ENCODE data around the gene PRSS3.
"Not testable (repeated sequence)": the region's sequence is repeated elsewhere in the genome, so short reads cannot be mapped to it uniquely, and the experiment has no call there.

Gene PRSS3

DNA sequence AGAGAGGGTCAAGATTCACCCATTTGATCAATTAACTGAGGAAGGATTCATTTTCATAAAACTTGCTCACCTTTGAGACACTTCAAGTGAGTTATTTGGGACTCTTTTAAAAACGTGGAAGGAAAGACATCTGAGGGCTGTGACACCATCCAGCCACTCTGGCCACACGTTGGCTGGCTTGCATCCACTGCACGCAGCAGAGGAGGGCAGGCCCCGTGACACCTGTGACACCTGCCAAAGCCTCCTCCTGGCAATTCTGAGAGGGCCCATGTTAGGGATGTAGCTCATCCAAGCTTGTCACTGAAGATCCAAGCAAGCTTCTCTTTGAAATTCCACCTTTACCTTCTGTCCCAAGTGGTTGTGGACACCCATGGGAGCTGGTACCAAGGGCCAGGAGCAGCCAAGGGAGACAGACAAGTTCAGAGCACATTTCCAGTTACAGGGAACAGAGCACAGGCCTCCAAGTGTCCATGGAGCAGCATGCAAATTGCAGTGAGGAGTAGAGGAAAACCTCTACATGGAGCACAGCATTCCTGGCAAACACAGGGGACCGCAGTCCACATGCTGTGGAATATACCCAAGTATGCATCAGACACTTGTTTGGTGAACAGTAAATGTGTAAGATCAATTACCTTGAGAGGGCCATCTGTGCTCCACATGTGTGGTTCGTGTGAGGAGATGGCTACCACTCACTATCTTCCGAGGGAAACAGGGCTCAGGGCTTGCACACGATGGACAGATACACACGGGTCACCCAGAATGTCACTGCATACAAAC is 4.8 kb downstream of the PRSS3 start:
- H3K4me3 Mint-ChIP-seq, result no peak overlapping the region
- no peak for DNase-seq (ENCODE audit: low spot score in 2 of 2)
- no peak overlapping the region for H3K27ac Mint-ChIP-seq
- H3K4me1 Mint-ChIP-seq, result no peaks in the 10 kb centered on the region
- no peaks in the 10 kb centered on the region for H3K36me3 Mint-ChIP-seq
- ATAC-seq, result no peak
- no peaks in the 10 kb centered on the region for H3K9me3 Mint-ChIP-seq

DNA sequence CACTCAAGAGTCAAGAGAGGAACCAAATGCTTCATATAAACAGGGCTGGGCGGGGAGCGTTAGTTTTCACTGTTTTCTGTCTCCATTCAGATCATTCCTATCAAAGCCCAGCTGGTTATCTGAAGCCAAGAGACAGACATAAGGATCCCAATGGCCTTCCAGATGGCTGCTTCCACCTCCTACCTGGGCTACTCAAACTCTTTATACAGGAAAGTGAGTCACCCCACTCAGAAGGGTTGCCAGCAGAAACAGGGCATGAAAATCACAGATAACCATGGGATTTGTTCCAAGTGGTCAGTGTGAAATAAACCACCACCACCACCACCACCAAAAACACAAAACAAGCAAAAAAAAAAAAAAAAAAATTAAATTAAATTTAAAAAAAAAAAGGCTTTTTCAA is 5.5 kb downstream of the PRSS3 start:
- no peak for ATAC-seq
- no peaks in the 10 kb centered on the region for H3K36me3 Mint-ChIP-seq
- H3K27ac Mint-ChIP-seq, result no peak overlapping the region
- H3K4me3 Mint-ChIP-seq, result no peak overlapping the region
- no peak for DNase-seq (ENCODE audit: low spot score in 2 of 2)
- no peaks in the 10 kb centered on the region for H3K9me3 Mint-ChIP-seq
- H3K4me1 Mint-ChIP-seq, result no peaks in the 10 kb centered on the region

DNA sequence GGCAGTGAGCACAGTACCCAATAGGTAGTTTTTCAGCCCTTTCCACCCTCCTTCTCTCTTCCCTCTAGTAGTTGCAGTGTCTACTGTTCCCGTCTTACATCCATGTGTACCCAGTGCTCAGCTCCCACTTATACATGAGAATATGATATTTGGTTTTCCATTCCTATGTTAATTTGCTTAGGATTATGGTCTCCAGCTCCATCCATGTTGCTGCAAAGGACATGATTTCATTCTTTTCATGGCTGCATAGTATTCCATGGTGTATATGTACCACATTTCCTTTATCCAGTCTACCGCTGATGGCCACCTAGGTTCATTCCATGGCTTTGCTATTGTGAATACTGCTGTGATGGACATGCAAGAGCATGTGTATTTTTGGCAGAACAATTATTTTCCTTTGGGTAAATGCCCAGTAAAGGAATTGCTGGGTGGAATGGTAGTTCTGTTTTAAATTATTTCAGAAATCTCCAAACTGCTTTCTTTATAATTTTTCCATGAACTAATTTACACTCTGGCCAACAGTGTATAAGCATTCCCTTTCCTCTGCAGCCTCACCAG is 6.7 kb downstream of the PRSS3 start:
- not testable (repeated sequence) for DNase-seq (ENCODE audit: low spot score in 2 of 2); H3K9me3 Mint-ChIP-seq; H3K4me3 Mint-ChIP-seq; H3K36me3 Mint-ChIP-seq; ATAC-seq; H3K4me1 Mint-ChIP-seq; H3K27ac Mint-ChIP-seq

DNA sequence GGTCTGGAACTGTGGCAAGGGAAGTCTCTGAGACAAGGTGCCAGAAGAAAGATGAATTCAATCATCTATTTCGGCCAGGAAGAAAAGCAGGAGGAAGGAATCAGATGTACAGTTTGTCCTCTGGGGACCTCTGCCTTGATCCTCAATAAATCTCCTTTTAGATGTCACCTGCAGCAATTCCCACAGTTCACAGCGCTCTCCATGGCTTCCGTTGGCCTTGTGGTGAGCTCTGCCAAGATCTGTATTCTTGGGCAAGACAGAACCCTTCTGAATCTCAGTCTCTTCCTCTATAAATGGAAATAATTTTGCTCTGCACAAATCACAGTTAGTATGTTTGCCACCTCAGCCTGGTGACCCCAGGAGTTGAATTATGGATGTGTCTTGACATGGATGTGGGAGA is 8.8 kb downstream of the PRSS3 start:
- not testable (repeated sequence) for H3K4me3 Mint-ChIP-seq; ATAC-seq; H3K4me1 Mint-ChIP-seq; H3K27ac Mint-ChIP-seq; DNase-seq (ENCODE audit: low spot score in 2 of 2); H3K36me3 Mint-ChIP-seq; H3K9me3 Mint-ChIP-seq

DNA sequence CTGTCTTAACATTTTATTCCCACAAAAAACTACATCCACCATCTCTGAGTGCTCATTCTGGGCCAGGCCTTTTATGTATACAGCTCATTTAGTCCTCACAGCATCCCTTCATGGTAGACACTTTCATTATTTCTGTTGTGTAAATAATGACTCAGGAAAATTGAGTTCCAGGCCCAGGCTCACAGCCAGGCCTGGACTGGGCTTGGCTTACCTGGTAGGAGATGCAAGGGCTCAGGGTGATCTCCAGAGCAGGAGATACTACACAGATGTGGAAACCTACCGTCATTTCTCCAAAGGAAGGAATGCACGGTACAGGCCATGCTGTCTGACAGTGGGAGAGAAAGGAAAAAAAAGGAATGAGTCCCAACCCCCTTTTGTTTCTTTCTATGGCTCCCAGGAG is 11.8 kb downstream of the PRSS3 start:
- peak overlapping the region; percentile 68 for H3K27ac Mint-ChIP-seq
- H3K9me3 Mint-ChIP-seq, H3K36me3 Mint-ChIP-seq, H3K4me1 Mint-ChIP-seq, H3K4me3 Mint-ChIP-seq: not testable (repeated sequence)
- peak; percentile 34 for ATAC-seq
- peak in 1 of 2 donors; percentile 18 for DNase-seq (ENCODE audit: low spot score in 2 of 2)

DNA sequence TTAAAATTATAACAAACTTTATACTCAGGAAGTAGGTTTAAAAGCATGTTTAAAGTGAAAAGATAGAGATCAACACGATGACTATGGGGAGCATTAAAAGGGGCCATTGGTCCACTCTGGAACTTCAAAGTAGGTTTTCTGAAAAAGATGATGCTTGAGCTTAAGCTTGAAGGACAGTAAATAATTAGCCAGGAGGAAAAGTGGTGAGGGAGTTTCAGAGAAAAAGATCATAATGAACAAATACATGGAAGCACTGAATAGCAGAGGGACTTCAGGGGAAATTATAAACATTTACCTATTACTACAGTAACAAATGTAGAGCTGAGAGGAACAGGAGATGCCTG is 13.6 kb downstream of the PRSS3 start:
- not testable (repeated sequence) for H3K36me3 Mint-ChIP-seq; H3K4me1 Mint-ChIP-seq; ATAC-seq; H3K4me3 Mint-ChIP-seq; H3K9me3 Mint-ChIP-seq; DNase-seq (ENCODE audit: low spot score in 2 of 2); H3K27ac Mint-ChIP-seq

DNA sequence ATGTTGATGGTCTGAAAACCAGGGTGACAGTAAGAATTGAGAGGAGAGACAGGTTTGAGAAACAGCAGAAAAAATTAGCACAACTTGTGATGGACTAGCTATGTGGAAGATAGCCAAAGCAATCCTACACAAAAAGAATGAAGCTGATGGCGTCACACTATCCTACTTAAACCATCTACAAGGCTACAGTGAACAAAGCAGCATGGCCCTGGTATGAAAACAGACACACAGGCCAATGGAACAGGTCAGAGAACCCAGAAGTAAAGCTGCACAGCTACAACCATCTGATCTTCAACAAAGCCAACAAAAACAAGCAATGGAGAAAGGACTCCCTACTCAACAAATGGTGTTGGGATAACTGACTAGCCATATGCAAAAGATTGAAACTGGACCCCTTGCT is 14.1 kb downstream of the PRSS3 start:
- H3K36me3 Mint-ChIP-seq, result no peaks in the 10 kb centered on the region
- ATAC-seq, result no peak
- no peaks in the 10 kb centered on the region for H3K9me3 Mint-ChIP-seq
- H3K27ac Mint-ChIP-seq, result no peak overlapping the region
- H3K4me3 Mint-ChIP-seq, result no peak overlapping the region
- H3K4me1 Mint-ChIP-seq, result peaks cover 10% of the 10 kb centered on the region
- no peak for DNase-seq (ENCODE audit: low spot score in 2 of 2)

DNA sequence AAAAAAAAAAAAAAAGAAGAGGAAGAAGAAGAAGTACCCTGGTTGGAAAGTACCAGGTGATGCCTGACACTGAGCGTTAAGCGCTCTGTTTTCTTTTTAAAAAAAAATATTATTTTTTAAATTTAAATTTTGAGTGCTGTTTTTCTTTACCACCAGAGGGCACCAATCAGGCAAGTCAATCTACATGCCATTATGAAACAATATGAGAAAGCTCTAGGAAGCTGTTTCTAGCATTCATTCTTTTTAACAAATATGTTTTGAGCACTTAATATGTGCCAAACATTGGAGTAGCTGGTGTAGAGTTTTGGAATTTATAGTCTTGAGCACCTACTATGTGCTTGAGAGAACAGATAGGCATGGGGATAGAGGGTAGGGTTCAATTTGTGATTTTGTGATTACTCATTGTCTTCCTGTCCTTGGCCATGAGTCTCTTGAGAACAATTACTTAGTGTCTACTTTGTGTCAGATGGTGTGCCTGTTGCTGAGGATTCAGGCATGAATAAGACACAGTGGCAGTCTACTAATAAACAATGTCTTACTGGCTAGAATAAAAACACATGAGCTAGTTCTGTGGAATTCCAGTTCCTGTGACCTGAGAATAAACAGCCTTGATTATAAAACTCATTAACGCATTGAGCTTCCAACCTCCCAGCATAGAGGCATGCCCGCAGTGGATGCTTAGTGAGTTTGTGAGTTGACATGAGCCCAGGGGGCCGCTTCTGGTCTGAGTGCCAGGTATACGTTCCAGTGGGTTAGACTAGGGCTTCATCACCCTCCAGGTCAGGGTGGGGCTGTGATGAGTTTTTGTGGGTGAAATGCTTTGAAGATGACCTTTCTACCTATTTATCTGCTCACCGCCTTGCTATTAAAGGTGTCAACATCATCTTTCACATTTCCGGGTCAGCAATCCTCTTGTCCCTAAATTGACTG is 18.6 kb downstream of the PRSS3 start:
- ATAC-seq, result peak; percentile 16
- no peak overlapping the region for H3K4me3 Mint-ChIP-seq
- no peak for DNase-seq (ENCODE audit: low spot score in 2 of 2)

DNA sequence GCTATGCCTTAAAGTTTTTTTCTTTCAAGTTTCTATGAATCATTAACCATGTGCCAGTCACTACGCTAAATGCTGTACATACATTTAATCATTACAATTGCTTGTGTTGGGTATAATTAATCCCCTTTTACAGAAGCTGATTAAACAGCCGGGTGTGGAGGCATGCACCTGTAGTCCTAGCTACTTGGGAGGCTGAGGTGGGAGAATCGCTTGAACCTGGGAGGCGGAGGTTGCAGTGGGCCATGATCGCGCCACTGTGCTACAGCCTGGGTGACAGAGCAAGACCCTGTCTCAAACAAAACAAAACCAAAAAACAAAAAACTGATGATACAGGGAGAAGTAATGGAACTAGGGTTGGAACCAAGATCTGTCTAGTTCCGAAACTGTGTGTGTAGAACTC is 20.4 kb downstream of the PRSS3 start:
- Mint-ChIP-seq H3K4me1 (peaks cover 47% of the 10 kb centered on the region), H3K9me3 (no peaks in the 10 kb centered on the region), H3K4me3 (peak overlapping the region; percentile 72), H3K36me3 (peaks cover 23% of the 10 kb centered on the region), H3K27ac (peak overlapping the region; percentile 79)
- no peak for ATAC-seq
- no peak for DNase-seq (ENCODE audit: low spot score in 2 of 2)

More for the DNA sequence above, 18.6 kb downstream of the PRSS3 start:
- Mint-ChIP-seq H3K9me3 (no peaks in the 10 kb centered on the region), H3K36me3 (peaks cover 16% of the 10 kb centered on the region), H3K4me1 (peaks cover 36% of the 10 kb centered on the region), H3K27ac (peak overlapping the region; percentile 69)

DNA sequence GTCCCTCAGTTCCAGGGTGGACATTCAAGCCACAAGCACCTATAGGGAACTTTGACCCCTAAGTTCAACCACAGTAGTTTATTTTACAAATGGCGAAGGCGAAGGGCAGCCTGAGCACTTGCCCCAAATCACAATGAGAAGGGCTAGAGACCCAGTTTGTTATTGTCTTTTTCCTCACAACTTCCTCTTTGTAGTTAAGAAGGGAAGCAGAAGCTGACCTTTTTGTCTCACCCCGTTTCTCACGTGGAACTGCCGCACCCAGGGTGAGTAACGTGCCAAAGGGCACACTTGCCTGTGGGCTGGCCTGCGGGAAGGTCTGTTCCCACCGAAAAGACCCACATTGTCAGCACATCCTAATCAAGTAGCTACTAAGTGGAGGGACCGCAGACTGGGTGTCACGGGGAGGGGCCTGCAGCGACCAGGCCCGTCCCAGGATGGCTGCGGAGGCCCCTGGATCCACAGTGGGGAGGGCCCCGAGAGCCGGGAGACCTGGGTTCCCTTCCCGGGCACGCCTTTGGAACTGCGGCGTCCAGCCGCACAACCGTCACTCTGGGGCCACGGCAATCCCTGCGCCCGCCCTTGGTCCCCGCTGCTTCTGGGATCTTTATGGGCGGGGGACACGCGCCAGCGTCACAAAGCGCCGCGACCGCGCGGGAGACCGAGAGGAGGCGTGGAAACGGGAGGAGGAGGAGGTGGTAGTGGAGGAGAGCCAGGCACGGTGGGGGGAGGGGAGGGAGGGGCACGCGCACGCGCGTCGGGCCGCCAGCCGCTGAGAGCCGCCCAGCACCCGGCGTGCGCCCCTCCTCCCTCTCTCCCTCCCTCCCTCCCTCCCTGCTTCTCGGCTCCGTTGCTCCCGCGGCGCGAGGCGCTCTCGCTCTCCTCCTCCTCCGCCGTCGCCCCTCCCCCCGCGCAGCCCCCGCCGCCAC is 21.2 kb downstream of the PRSS3 start, which contains the start of gene UBE2R2:
Gene UBE2R2 (plus strand): TSS at position 834 of the 926 bp plus-strand sequence. CDS start 598 bp downstream, outside the sequence.
- H3K4me3 Mint-ChIP-seq, result peak within 1 kb of the TSS; percentile 72

DNA sequence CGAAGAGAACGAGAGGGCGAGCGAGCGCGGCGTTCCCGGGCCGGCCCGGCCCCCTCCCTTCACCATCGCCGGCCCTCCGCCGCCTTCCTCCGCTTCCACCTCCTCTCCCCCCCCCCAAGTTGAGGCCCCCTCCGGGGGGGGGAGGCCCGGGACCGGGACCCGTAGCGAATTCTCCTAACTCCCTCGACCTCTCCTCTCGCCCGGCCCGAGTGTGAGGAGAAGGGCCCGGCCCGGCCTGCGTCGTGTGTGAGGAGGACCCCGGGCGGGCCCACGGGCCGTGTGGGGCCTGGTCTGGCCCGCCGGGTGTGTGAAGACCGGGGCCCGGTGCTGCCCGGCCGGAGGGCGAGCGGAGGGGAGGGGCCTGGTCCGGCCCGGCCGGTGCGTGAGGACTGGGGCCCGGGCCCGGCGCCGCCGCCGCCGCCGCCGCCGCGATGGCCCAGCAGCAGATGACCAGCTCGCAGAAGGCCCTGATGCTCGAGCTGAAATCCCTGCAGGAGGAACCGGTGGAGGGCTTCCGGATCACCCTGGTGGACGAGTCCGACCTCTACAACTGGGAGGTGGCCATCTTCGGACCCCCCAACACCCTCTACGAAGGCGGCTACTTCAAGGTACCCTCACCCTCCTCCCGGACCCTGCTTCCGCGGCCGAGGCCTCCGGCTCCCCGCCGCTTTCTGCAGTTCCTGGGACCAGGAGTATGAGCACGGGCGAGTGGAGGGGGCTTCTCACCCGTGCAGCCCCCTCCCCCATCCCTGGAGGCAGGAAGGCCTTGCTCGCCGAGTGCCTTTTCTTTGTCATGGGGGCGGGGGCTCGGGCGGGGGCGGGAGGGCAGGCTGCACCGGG is 22.2 kb downstream of the PRSS3 start:
- ATAC-seq (peak; percentile 22), DNase-seq (ENCODE audit: low spot score in 2 of 2) (peak; percentile 50 to 82)
- H3K9me3 Mint-ChIP-seq, result no peaks in the 10 kb centered on the region
- H3K4me1 Mint-ChIP-seq, result peaks cover 53% of the 10 kb centered on the region
- H3K27ac Mint-ChIP-seq, result peak overlapping the region; percentile 79
- H3K4me3 Mint-ChIP-seq, result peak overlapping the region; percentile 72
- H3K36me3 Mint-ChIP-seq, result peaks cover 23% of the 10 kb centered on the region

More for the DNA sequence above, 21.2 kb downstream of the PRSS3 start, which contains the start of gene UBE2R2:
- DNase-seq (ENCODE audit: low spot score in 2 of 2) (peak; percentile 75 to 94), ATAC-seq (peak; percentile 89)
- Mint-ChIP-seq H3K9me3 (no peaks in the 10 kb centered on the region), H3K4me1 (peaks cover 53% of the 10 kb centered on the region), H3K36me3 (peaks cover 23% of the 10 kb centered on the region), H3K27ac (peak within 1 kb of the TSS; percentile 79)

DNA sequence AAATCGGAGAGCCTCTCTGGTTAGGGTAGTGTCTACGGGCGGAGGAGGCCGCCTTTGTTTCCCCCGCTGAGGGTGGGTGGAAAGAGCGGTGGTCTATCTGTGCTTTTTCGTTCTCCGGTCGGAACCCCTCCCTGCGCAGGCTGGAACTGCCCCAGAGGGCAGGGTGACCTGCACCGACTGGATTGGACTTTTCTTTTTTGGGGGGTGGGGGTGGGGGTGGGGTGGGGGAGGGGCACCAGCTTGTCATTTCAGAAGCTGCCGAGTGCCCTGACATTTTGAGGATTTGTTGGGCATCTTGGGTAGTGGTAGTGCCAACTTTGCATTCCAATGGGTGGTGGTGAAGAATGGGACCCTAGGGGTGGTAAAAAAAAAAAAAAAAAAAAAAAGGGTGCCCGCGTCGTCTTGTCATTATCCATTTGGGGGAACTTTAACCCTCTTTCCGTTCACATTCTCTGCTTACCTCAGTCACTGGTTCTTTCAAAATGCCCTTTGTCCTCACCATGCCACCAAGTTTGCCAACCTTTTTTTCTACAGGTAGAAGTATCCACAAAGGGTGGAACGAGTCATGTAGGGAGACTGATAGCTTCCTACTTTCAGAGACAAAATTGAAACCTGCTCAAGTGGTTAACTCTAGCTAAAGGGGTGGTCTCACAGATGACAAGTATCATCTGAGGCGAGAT is 22.9 kb downstream of the PRSS3 start:
- H3K4me3 Mint-ChIP-seq, result peak overlapping the region; percentile 72
- ATAC-seq (peak; percentile 0), DNase-seq (ENCODE audit: low spot score in 2 of 2) (no peak)
- H3K9me3 Mint-ChIP-seq, result no peaks in the 10 kb centered on the region
- peaks cover 53% of the 10 kb centered on the region for H3K4me1 Mint-ChIP-seq
- H3K27ac Mint-ChIP-seq, result peak overlapping the region; percentile 79
- peaks cover 30% of the 10 kb centered on the region for H3K36me3 Mint-ChIP-seq

DNA sequence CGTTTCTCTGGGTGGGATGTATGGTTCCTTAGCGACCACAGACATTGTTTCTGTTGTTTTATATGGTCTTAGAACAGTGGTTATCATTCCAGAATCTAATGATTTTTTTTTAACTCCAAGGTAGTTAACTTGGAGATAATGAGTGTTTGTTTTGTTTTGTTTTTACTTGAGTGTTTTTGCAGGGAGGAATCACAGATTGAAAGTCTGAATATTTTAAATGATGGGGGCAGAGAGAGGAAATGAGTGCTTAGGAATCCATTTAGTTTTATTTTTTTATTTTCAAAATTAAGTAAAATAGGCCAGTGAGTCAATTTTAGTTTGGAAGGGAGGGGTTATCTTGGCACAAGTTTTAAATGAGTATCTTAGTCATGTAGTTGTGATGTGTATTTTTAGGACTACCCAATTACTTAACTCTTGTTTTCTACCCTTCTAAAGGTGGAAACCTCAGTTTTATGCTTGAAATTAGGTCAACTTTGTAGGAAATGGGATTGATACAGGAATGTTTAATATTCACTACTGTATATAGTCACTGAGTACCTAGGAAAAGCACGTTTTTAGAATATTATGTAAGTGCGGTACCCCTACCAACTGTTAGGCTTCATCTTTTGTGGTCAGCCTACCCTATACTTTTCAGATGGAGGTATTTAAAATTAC is 23.6 kb downstream of the PRSS3 start:
- no peak for DNase-seq (ENCODE audit: low spot score in 2 of 2)
- ATAC-seq, result no peak
- Mint-ChIP-seq H3K9me3 (no peaks in the 10 kb centered on the region), H3K4me1 (peaks cover 48% of the 10 kb centered on the region), H3K27ac (peak overlapping the region; percentile 79), H3K36me3 (peaks cover 37% of the 10 kb centered on the region), H3K4me3 (peak overlapping the region; percentile 72)

Measured in stimulated activated effector memory CD8-positive, alpha-beta T cell treated with anti-CD3 and anti-CD28 coated beads, Interleukin-12 subunit alpha, Interleukin-12 subunit beta, amount 100 ng/mL, for 72 hours (primary cell).